ENCODE data around the gene MYPN. TPM values are rescaled to one million over a fixed set of nuclear protein-coding genes. Genes with fewer than 3 reads are reported as not detected.

Gene MYPN
- total RNA-seq, 2 donors from 2014 or later, result not detected

GRCh38 chr10:68144709-68145108 lies 35.4 kb downstream of the MYPN start:
- H3K27me3 Mint-ChIP-seq (ENCODE audit: insufficient read depth), result no peaks in the 10 kb centered on the region
- no peaks in the 10 kb centered on the region for H3K4me1 ChIP-seq (ENCODE audit: control insufficient read depth, insufficient read depth, low read length)
- DNase-seq, result no peak
- no peaks in the 10 kb centered on the region for H3K9me3 Mint-ChIP-seq
- TF ChIP-seq CTCF (conservative IDR thresholded peaks at IDR 0.05), result no peak
- H3K4me3 ChIP-seq (ENCODE audit: low read length), result no peak overlapping the region
- H3K27me3 ChIP-seq (ENCODE audit: control insufficient read depth, insufficient read depth, low read length, poor library complexity, severe bottlenecking), result no peaks in the 10 kb centered on the region
- H3K4me1 Mint-ChIP-seq, result peaks cover 1% of the 10 kb centered on the region
- no peaks in the 10 kb centered on the region for H3K36me3 Mint-ChIP-seq (ENCODE audit: low read depth)
- H3K9ac ChIP-seq (ENCODE audit: extremely low read depth, low read length, poor library complexity, severe bottlenecking), result no peak overlapping the region
- no peaks in the 10 kb centered on the region for H3K36me3 ChIP-seq (ENCODE audit: control insufficient read depth, insufficient read depth, low read length)
- H3K4me3 Mint-ChIP-seq, result no peak overlapping the region
- H3K27ac Mint-ChIP-seq, result no peak overlapping the region
- no peak overlapping the region for H3K27ac ChIP-seq (ENCODE audit: low read depth, low read length)
- 95 to 96% methylated on average over 2 to 6 of the region's 6 CpGs for WGBS, 2 experiments (ENCODE audit: insufficient coverage in 1 of 2, insufficient read length in 1 of 2)
- no peaks in the 10 kb centered on the region for H3K9me3 ChIP-seq (ENCODE audit: control insufficient read depth, low read length)

GRCh38 chr10:68145705-68146104 lies 36.4 kb downstream of the MYPN start:
- Mint-ChIP-seq H3K27me3 (ENCODE audit: insufficient read depth) (no peaks in the 10 kb centered on the region), H3K4me1 (peaks cover 1% of the 10 kb centered on the region), H3K9me3 (no peaks in the 10 kb centered on the region), H3K27ac (no peak overlapping the region), H3K36me3 (ENCODE audit: low read depth) (no peaks in the 10 kb centered on the region), H3K4me3 (no peak overlapping the region)
- Histone ChIP-seq H3K9ac (ENCODE audit: extremely low read depth, low read length, poor library complexity, severe bottlenecking) (no peak overlapping the region), H3K4me1 (ENCODE audit: control insufficient read depth, insufficient read depth, low read length) (no peaks in the 10 kb centered on the region), H3K27ac (ENCODE audit: low read depth, low read length) (no peak overlapping the region), H3K4me3 (ENCODE audit: low read length) (no peak overlapping the region), H3K9me3 (ENCODE audit: control insufficient read depth, low read length) (no peaks in the 10 kb centered on the region), H3K36me3 (ENCODE audit: control insufficient read depth, insufficient read depth, low read length) (no peaks in the 10 kb centered on the region), H3K27me3 (ENCODE audit: control insufficient read depth, insufficient read depth, low read length, poor library complexity, severe bottlenecking) (no peaks in the 10 kb centered on the region)
- WGBS, 2 experiments (ENCODE audit: insufficient coverage in 1 of 2, insufficient read length in 1 of 2), result 88 to 91% methylated on average over 3 of the region's 3 CpGs
- no peak for DNase-seq
- TF ChIP-seq CTCF (conservative IDR thresholded peaks at IDR 0.05), result no peak

GRCh38 chr10:68146133-68146532 lies 36.8 kb downstream of the MYPN start:
- DNase-seq, result no peak
- Histone ChIP-seq H3K4me3 (ENCODE audit: low read length) (no peak overlapping the region), H3K4me1 (ENCODE audit: control insufficient read depth, insufficient read depth, low read length) (no peaks in the 10 kb centered on the region), H3K9ac (ENCODE audit: extremely low read depth, low read length, poor library complexity, severe bottlenecking) (no peak overlapping the region), H3K36me3 (ENCODE audit: control insufficient read depth, insufficient read depth, low read length) (no peaks in the 10 kb centered on the region), H3K9me3 (ENCODE audit: control insufficient read depth, low read length) (no peaks in the 10 kb centered on the region), H3K27me3 (ENCODE audit: control insufficient read depth, insufficient read depth, low read length, poor library complexity, severe bottlenecking) (no peaks in the 10 kb centered on the region), H3K27ac (ENCODE audit: low read depth, low read length) (no peak overlapping the region)
- Mint-ChIP-seq H3K4me3 (no peak overlapping the region), H3K27me3 (ENCODE audit: insufficient read depth) (no peaks in the 10 kb centered on the region), H3K27ac (no peak overlapping the region), H3K9me3 (no peaks in the 10 kb centered on the region), H3K4me1 (peaks cover 3% of the 10 kb centered on the region), H3K36me3 (ENCODE audit: low read depth) (no peaks in the 10 kb centered on the region)
- WGBS, 2 experiments (ENCODE audit: insufficient coverage in 1 of 2, insufficient read length in 1 of 2), result 90% methylated on average over 1 of the region's 1 CpG; no CpG with 5 or more reads in 1 of the 2 experiments
- no peak for TF ChIP-seq CTCF (conservative IDR thresholded peaks at IDR 0.05)
